Caco-2 (cell line): ENCODE data around the gene PPFIBP1. TPM values are rescaled to one million over a fixed set of nuclear protein-coding genes. Genes with fewer than 3 reads are reported as not detected.
A peak's percentile ranks its signal among the peaks of the same experiment; 100 is the strongest.

Experiments used
- BruUV-seq: library from RNA; stranded (reverse); fragments of 400-500 nt; replicated peaks from 2 replicates; lab custom pipeline; 2021; lab: Mats Ljungman, UMichigan
- CTCF ChIA-PET: fragments of 300-600 bp; sonication (Branson Sonifier 250); formaldehyde crosslinking; loops from one replicate; lab custom pipeline; 2022; ENCODE audit warnings: antibody characterized with exemption; lab: Charles Lee
- POLR2A ChIA-PET: fragments of 300-600 bp; sonication (Branson Sonifier 250); formaldehyde crosslinking; loops from one replicate; lab custom pipeline; 2022; ENCODE audit warnings: antibody characterized with exemption; lab: Charles Lee
- DNase-seq, 2 experiments: peaks; one replicate each; pipeline versions ENCODE4 v3.0.0 to v3.0.0-alpha.2; 2020 to 2022
- H3K27me3 ChIP-seq: replicated peaks from 2 replicates; pipeline ENCODE4 v1.6.0; 2011; ENCODE audit warnings: low read length; ENCODE audit not compliant: control insufficient read depth, insufficient read depth
- H3K36me3 ChIP-seq: 2 replicates; pipeline ENCODE4 v1.5.1; 2011; ENCODE audit warnings: low read length; ENCODE audit not compliant: control insufficient read depth, insufficient read depth
- H3K4me1 ChIP-seq: fragments of 250-450 bp; sonication (Bioruptor Pico); 2 replicates; pipeline ENCODE4 v1.5.1; 2020; ENCODE audit warnings: mild to moderate bottlenecking
- H3K4me3 ChIP-seq: 2 replicates; pipeline ENCODE4 v1.5.1; 2011; ENCODE audit warnings: low read depth, mild to moderate bottlenecking, control low read depth, low read length
- H3K9me3 ChIP-seq: fragments of 250-450 bp; sonication (Bioruptor Pico); 2 replicates; pipeline ENCODE4 v1.5.1; 2020; ENCODE audit warnings: mild to moderate bottlenecking, moderate library complexity
- H3K27ac Mint-ChIP-seq: one replicate; pipeline ENCODE4 v1.8.0; 2022; ENCODE audit warnings: mixed read lengths; ENCODE audit not compliant: unreplicated experiment
- H3K27me3 Mint-ChIP-seq: one replicate; pipeline ENCODE4 v1.8.0; 2022; ENCODE audit warnings: mixed read lengths; ENCODE audit not compliant: insufficient read depth, unreplicated experiment
- H3K36me3 Mint-ChIP-seq: one replicate; pipeline ENCODE4 v1.8.0; 2022; ENCODE audit warnings: mild to moderate bottlenecking, mixed read lengths; ENCODE audit not compliant: insufficient read depth, unreplicated experiment
- H3K4me1 Mint-ChIP-seq: one replicate; pipeline ENCODE4 v1.8.0; 2022; ENCODE audit warnings: low read depth, mixed read lengths; ENCODE audit not compliant: unreplicated experiment
- H3K4me3 Mint-ChIP-seq: one replicate; pipeline ENCODE4 v1.8.0; 2022; ENCODE audit warnings: mild to moderate bottlenecking, moderate library complexity, mixed read lengths; ENCODE audit not compliant: unreplicated experiment
- H3K9me3 Mint-ChIP-seq: one replicate; pipeline ENCODE4 v1.8.0; 2022; ENCODE audit warnings: mixed read lengths; ENCODE audit not compliant: unreplicated experiment
- CTCF ChIP-seq, 2 experiments: fragments of 200-600 bp in 1 of 2; IDR thresholded peaks; 1 replicate in 1 of 2; 2 replicates in 1 of 2; pipeline versions ENCODE4 v1.5.1 to v1.8.0; 2011 to 2022; ENCODE audit warnings: antibody characterized with exemption in 1 of 2, control low read depth in 1 of 2, inconsistent platforms in 1 of 2, low read depth in 1 of 2, low read length in 1 of 2, mild to moderate bottlenecking in 1 of 2, moderate library complexity in 1 of 2; ENCODE audit not compliant: insufficient read depth in 1 of 2, severe bottlenecking in 1 of 2, unreplicated experiment in 1 of 2
- intact Hi-C: fragments of 100-400 bp; cut with micrococcal nuclease; formaldehyde crosslinking; loops from one replicate; pipeline ENCODE4 v1.10.0; 2022; ENCODE audit not compliant: unreplicated experiment
- total RNA-seq: library from RNA; stranded (reverse); gene quantifications from 2 replicates; pipeline ENCODE4 v1.2.3, GENCODE V29; 2022

Gene PPFIBP1
- total RNA-seq, 1 experiment from 2014 or later: 109 TPM

GRCh38 chr12:27550653-27550975 lies 26.6 kb downstream of the PPFIBP1 start:
- no peak for DNase-seq
- Mint-ChIP-seq H3K27me3 (no peaks in the 10 kb centered on the region), H3K27ac (peak overlapping the region; percentile 72), H3K36me3 (peaks cover 20% of the 10 kb centered on the region), H3K9me3 (no peaks in the 10 kb centered on the region), H3K4me3 (no peak overlapping the region), H3K4me1 (peaks cover 44% of the 10 kb centered on the region)
- TF ChIP-seq CTCF (IDR thresholded peaks at IDR 0.05; ENCODE audit: insufficient read depth in 1 of 2, low read depth in 1 of 2, low read length in 1 of 2, severe bottlenecking in 1 of 2, unreplicated experiment in 1 of 2): no peak
- Histone ChIP-seq H3K36me3 (no peaks in the 10 kb centered on the region), H3K4me1 (peaks cover 27% of the 10 kb centered on the region), H3K27me3 (no peaks in the 10 kb centered on the region), H3K4me3 (no peak overlapping the region), H3K9me3 (no peaks in the 10 kb centered on the region)
- intact Hi-C loops: no loop called here
- no TSS peak for BruUV-seq
- POLR2A ChIA-PET: interaction anchor here (1.3 kb wide), 1 partner anchor 27 kb away, joined by 7 read pairs; the partner anchor contains the start of gene PPFIBP1
- CTCF ChIA-PET: no interaction called here

GRCh38 chr12:27551172-27551840 lies 27.3 kb downstream of the PPFIBP1 start:
- no TSS peak for BruUV-seq
- Histone ChIP-seq H3K36me3 (no peaks in the 10 kb centered on the region), H3K9me3 (no peaks in the 10 kb centered on the region), H3K4me3 (no peak overlapping the region), H3K27me3 (no peaks in the 10 kb centered on the region), H3K4me1 (peaks cover 33% of the 10 kb centered on the region)
- DNase-seq: no peak
- peaks cover 44% of the 10 kb centered on the region for H3K4me1 Mint-ChIP-seq
- TF ChIP-seq CTCF (IDR thresholded peaks at IDR 0.05; ENCODE audit: insufficient read depth in 1 of 2, low read depth in 1 of 2, low read length in 1 of 2, severe bottlenecking in 1 of 2, unreplicated experiment in 1 of 2): no peak
- no peaks in the 10 kb centered on the region for H3K9me3 Mint-ChIP-seq
- H3K27me3 Mint-ChIP-seq: no peaks in the 10 kb centered on the region
- ChIA-PET POLR2A (no interaction called here), CTCF (no interaction called here)
- peaks cover 20% of the 10 kb centered on the region for H3K36me3 Mint-ChIP-seq
- no peak overlapping the region for H3K27ac Mint-ChIP-seq
- intact Hi-C loops: no loop called here
- no peak overlapping the region for H3K4me3 Mint-ChIP-seq

- no peak overlapping the region for H3K4me3 Mint-ChIP-seq
- H3K36me3 Mint-ChIP-seq: peaks cover 20% of the 10 kb centered on the region
- DNase-seq: no peak
- intact Hi-C loops: no loop called here
- no peak overlapping the region for H3K27ac Mint-ChIP-seq
- no peak overlapping the region for H3K4me3 ChIP-seq
- ChIA-PET POLR2A (no interaction called here), CTCF (no interaction called here)
- no peaks in the 10 kb centered on the region for H3K9me3 ChIP-seq
- peaks cover 44% of the 10 kb centered on the region for H3K4me1 Mint-ChIP-seq
- no peak for TF ChIP-seq CTCF (IDR thresholded peaks at IDR 0.05; ENCODE audit: insufficient read depth in 1 of 2, low read depth in 1 of 2, low read length in 1 of 2, severe bottlenecking in 1 of 2, unreplicated experiment in 1 of 2)
- no peaks in the 10 kb centered on the region for H3K9me3 Mint-ChIP-seq
- H3K4me1 ChIP-seq: peaks cover 33% of the 10 kb centered on the region
- no peaks in the 10 kb centered on the region for H3K27me3 ChIP-seq
- no peaks in the 10 kb centered on the region for H3K27me3 Mint-ChIP-seq
- no peaks in the 10 kb centered on the region for H3K36me3 ChIP-seq
- no TSS peak for BruUV-seq
These were observed 28.2 kb downstream of the PPFIBP1 start for GRCh38 chr12:27552235-27552634.
